GM12864 (cell line): ENCODE data around the gene RBM23.
"Not testable (repeated sequence)": the region's sequence is repeated elsewhere in the genome, so short reads cannot be mapped to it uniquely, and the experiment has no call there.

Experiments used
- DNase-seq: peaks from one replicate; pipeline ENCODE4 v3.0.0-alpha.2; 2011; ENCODE audit warnings: low read depth
- H3K4me3 ChIP-seq: 2 replicates; pipeline ENCODE4 v1.5.1; 2011; ENCODE audit warnings: mild to moderate bottlenecking, low read depth, low read length, control low read depth
- CTCF ChIP-seq: IDR thresholded peaks from 2 replicates; pipeline ENCODE4 v1.5.1; 2011; ENCODE audit warnings: low read depth, mild to moderate bottlenecking, moderate library complexity, low read length, control low read depth, inconsistent platforms; ENCODE audit errors: missing control alignments

Gene RBM23

GRCh38 chr14:22915886-22916521, 2.9 kb downstream of the RBM23 start:
- TF ChIP-seq CTCF, result no peak
- DNase-seq, result no peak

DNA sequence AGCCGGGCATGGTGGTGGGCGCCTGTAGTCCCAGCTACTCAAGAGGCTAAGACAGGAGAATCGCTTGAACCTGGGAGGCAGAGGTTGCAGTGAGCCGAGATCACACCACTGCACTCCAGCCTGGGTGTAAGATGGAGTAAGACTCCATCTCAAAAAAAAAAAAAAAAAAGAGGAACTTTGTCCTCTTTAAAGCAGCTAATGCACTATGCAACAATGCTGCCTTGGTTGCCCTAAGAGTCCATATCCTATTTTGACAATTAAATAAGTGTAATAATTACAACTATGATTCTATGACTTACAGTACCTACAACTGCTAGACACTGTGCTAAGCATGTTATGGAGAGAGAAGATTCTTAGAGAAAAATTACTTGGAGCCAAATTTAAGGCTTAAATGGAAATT, 4.1 kb downstream of the RBM23 start:
- H3K4me3 ChIP-seq, DNase-seq: not testable (repeated sequence)

More at GRCh38 chr14:22915886-22916521, 2.9 kb downstream of the RBM23 start:
- H3K4me3 ChIP-seq, result no peak overlapping the region

GRCh38 chr14:22910916-22911315, 8.0 kb downstream of the RBM23 start:
- H3K4me3 ChIP-seq, result no peak overlapping the region
- TF ChIP-seq CTCF, result no peak
- DNase-seq, result no peak

GRCh38 chr14:22908601-22909000, 10.3 kb downstream of the RBM23 start:
- H3K4me3 ChIP-seq, result no peak overlapping the region
- no peak for TF ChIP-seq CTCF
- DNase-seq, result no peak

GRCh38 chr14:22907429-22907828, 11.5 kb downstream of the RBM23 start:
- no peak for TF ChIP-seq CTCF
- DNase-seq, result no peak
- no peak overlapping the region for H3K4me3 ChIP-seq

DNA sequence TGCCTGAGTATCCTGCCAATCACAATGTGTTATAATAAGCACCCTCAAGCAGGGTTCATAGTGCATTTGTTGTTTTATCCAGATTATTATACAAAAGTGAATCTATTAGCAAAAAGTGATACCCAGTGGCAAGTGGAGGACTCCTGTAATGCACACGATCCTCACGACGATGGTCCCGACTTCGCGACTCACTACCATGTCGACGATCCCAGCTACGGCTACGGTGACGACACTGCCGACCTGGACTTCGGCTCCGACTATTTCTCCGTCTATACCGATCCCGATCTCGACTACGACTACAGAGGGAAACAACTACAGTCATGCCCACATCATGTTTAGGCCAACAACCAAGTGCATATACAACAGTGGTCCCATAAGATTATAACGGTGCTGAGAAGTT, 12.9 kb downstream of the RBM23 start:
- no peak overlapping the region for H3K4me3 ChIP-seq
- DNase-seq, result no peak
- no peak for TF ChIP-seq CTCF

DNA sequence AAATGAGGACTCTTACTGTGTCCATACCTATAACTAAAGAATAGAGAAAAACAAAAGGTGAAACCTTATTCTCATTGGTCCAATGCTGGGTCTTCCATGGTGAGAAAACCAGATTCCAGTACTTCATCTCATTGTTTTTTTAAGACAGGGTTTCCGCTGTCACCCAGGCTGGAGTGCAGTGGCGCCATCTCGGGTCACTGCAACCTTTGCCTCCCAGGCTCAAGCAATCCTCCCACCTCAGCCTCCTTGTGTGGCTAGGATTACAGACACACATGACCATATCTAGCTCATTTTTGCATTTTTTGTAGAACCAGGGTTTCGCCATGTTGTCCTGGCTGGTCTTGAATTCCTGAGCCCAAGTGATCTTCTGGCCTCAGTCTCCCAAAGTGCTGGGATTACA, 13.3 kb downstream of the RBM23 start:
- no peak overlapping the region for H3K4me3 ChIP-seq
- DNase-seq, result no peak
- no peak for TF ChIP-seq CTCF
